ENCODE measurements around the gene ESPL1. TPM values are rescaled to one million over a fixed set of nuclear protein-coding genes. Genes with fewer than 3 reads are reported as not detected.
A peak's percentile ranks its signal among the peaks of the same experiment; 100 is the strongest.

Gene ESPL1
- total and polyA plus RNA-seq, 2 of the 13 experiments (the other 11 are each of a cell fraction or from before 2014, with no cell fraction given): 5.8 to 11.5 TPM

DNA sequence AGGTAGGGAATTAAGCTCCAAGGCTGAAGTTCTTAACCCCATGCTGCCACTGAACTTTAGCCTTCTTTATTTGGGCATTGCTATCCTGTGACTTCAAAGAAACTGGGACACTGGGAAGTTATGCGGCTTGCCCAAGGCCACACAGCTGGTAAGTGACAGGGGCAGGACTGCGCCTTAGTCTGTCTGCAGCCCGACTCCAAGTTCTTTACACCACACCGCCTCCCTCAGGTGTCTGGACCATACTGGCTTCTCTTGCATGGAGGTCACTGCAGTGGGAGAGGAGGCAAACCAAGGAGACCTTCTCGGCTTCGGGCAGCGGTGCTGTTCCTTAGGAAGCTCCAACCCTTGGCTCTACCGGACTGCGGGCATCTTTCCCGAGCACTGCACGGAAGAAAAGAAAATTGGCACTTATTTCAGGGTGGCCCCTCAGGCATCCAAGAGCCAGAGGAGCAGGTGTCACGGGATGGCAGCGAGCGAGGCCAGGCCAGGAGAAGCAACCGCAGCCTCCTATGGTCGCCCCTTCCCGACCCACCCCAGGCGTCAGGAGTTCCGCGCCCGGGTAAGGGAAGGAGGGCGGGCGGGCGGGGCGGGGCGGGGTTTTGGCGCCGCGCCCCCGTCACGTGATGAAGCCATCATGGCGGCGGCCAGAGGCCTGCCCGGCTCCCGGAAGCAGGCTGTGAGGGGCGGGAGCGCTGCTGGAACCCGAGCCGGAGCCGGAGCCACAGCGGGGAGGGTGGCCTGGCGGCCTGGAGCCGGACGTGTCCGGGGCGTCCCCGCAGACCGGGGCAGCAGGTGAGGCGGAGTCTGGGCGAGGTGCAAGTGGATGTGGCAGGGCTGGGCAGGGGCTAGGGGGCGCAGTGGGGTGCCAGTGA, 16.4 kb upstream of the ESPL1 start (continued):
- 0 out of 2 replicates have a peak, but pooled peaks have one; percentile 11 for TF ChIP-seq CREB1 (IDR thresholded peaks at IDR 0.05)
- TF ChIP-seq CREB1 (CRISPR knock-in tag; IDR thresholded peaks at IDR 0.05): no peak
- TF ChIP-seq ZNF143 (CRISPR knock-in tag; IDR thresholded peaks at IDR 0.05): peak; percentile 2; the same call in 1 of the 2 replicates
- TF ChIP-seq, protein P1, sequence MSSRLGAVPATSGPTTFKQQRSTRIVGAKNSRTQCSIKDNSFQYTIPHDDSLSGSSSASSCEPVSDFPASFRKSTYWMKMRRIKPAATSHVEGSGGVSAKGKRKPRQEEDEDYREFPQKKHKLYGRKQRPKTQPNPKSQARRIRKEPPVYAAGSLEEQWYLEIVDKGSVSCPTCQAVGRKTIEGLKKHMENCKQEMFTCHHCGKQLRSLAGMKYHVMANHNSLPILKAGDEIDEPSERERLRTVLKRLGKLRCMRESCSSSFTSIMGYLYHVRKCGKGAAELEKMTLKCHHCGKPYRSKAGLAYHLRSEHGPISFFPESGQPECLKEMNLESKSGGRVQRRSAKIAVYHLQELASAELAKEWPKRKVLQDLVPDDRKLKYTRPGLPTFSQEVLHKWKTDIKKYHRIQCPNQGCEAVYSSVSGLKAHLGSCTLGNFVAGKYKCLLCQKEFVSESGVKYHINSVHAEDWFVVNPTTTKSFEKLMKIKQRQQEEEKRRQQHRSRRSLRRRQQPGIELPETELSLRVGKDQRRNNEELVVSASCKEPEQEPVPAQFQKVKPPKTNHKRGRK (CRISPR knock-in tag; IDR thresholded peaks at IDR 0.05): no peak
- TF ChIP-seq U2AF1 (optimal IDR thresholded peaks at IDR 0.05; ENCODE audit: low read depth, low read length): no peak
- no peak for TF ChIP-seq TCF7L2 (IDR thresholded peaks at IDR 0.05; ENCODE audit: low read depth, low read length)
- peak; percentile 57; the same call in 1 of the 2 replicates for TF ChIP-seq HNF4G (IDR thresholded peaks at IDR 0.05; ENCODE audit: borderline replicate concordance, low read depth, low read length)
- TF ChIP-seq HNF4G (CRISPR knock-in tag; IDR thresholded peaks at IDR 0.05; ENCODE audit: borderline replicate concordance, low read depth): no peak
- TF ChIP-seq, protein P2, sequence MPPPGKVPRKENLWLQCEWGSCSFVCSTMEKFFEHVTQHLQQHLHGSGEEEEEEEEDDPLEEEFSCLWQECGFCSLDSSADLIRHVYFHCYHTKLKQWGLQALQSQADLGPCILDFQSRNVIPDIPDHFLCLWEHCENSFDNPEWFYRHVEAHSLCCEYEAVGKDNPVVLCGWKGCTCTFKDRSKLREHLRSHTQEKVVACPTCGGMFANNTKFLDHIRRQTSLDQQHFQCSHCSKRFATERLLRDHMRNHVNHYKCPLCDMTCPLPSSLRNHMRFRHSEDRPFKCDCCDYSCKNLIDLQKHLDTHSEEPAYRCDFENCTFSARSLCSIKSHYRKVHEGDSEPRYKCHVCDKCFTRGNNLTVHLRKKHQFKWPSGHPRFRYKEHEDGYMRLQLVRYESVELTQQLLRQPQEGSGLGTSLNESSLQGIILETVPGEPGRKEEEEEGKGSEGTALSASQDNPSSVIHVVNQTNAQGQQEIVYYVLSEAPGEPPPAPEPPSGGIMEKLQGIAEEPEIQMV (CRISPR knock-in tag; IDR thresholded peaks at IDR 0.05; ENCODE audit: low read depth): no peak
- TF ChIP-seq YY1 (IDR thresholded peaks at IDR 0.05; ENCODE audit: insufficient read depth, insufficient replicate concordance, low read depth, low read length): peak; percentile 95
- TF ChIP-seq, protein P3, sequence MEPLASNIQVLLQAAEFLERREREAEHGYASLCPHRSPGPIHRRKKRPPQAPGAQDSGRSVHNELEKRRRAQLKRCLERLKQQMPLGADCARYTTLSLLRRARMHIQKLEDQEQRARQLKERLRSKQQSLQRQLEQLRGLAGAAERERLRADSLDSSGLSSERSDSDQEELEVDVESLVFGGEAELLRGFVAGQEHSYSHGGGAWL (CRISPR knock-in tag; IDR thresholded peaks at IDR 0.05): 0 out of 2 replicates have a peak, but pooled peaks have one; percentile 32
- no peak for TF ChIP-seq ARNTL (CRISPR knock-in tag; IDR thresholded peaks at IDR 0.05)
- TF ChIP-seq KAT7 (CRISPR knock-in tag; IDR thresholded peaks at IDR 0.05; ENCODE audit: borderline replicate concordance): no peak
- no peak for TF ChIP-seq PITX1 (CRISPR knock-in tag; IDR thresholded peaks at IDR 0.05)
- TF ChIP-seq ZNF530 (CRISPR knock-in tag; IDR thresholded peaks at IDR 0.05; ENCODE audit: low read depth): no peak
- TF ChIP-seq EP300 (IDR thresholded peaks at IDR 0.05; ENCODE audit: low read depth in 2 of 2, low read length in 2 of 2): peak in 1 of 2 experiments; percentile 40; a peak in 1 of 4 replicates
- no peak; the same call in 1 of the 2 replicates for TF ChIP-seq EP300 (CRISPR knock-in tag; IDR thresholded peaks at IDR 0.05; ENCODE audit: borderline replicate concordance)
- TF ChIP-seq, protein P4, sequence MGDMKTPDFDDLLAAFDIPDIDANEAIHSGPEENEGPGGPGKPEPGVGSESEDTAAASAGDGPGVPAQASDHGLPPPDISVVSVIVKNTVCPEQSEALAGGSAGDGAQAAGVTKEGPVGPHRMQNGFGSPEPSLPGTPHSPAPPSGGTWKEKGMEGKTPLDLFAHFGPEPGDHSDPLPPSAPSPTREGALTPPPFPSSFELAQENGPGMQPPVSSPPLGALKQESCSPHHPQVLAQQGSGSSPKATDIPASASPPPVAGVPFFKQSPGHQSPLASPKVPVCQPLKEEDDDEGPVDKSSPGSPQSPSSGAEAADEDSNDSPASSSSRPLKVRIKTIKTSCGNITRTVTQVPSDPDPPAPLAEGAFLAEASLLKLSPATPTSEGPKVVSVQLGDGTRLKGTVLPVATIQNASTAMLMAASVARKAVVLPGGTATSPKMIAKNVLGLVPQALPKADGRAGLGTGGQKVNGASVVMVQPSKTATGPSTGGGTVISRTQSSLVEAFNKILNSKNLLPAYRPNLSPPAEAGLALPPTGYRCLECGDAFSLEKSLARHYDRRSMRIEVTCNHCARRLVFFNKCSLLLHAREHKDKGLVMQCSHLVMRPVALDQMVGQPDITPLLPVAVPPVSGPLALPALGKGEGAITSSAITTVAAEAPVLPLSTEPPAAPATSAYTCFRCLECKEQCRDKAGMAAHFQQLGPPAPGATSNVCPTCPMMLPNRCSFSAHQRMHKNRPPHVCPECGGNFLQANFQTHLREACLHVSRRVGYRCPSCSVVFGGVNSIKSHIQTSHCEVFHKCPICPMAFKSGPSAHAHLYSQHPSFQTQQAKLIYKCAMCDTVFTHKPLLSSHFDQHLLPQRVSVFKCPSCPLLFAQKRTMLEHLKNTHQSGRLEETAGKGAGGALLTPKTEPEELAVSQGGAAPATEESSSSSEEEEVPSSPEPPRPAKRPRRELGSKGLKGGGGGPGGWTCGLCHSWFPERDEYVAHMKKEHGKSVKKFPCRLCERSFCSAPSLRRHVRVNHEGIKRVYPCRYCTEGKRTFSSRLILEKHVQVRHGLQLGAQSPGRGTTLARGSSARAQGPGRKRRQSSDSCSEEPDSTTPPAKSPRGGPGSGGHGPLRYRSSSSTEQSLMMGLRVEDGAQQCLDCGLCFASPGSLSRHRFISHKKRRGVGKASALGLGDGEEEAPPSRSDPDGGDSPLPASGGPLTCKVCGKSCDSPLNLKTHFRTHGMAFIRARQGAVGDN (CRISPR knock-in tag; IDR thresholded peaks at IDR 0.05): peak; percentile 83
- peak; percentile 82 for TF ChIP-seq ETV5 (CRISPR knock-in tag; IDR thresholded peaks at IDR 0.05; ENCODE audit: borderline replicate concordance)
- TF ChIP-seq SALL1 (CRISPR knock-in tag; IDR thresholded peaks at IDR 0.05): peak; percentile 52
- peak; percentile 40 for TF ChIP-seq TEAD3 (CRISPR knock-in tag; optimal IDR thresholded peaks at IDR 0.05; ENCODE audit: borderline replicate concordance)
- no peak for TF ChIP-seq ZNF24 (IDR thresholded peaks at IDR 0.05)

All from HepG2 (cell line).